ENCODE data around the gene SPEG.

- TF ChIP-seq MYC (CRISPR knock-in tag; IDR thresholded peaks at IDR 0.05; ENCODE audit: borderline replicate concordance) (no peak), MXI1 (IDR thresholded peaks at IDR 0.05; ENCODE audit: borderline replicate concordance, low read depth, low read length) (no peak), ZBTB8A (CRISPR knock-in tag; IDR thresholded peaks at IDR 0.05; ENCODE audit: borderline replicate concordance, low read depth) (no peak), EZH2 (conservative IDR thresholded peaks at IDR 0.05; ENCODE audit: low read depth, low read length) (no peak), TARDBP (CRISPR knock-in tag; IDR thresholded peaks at IDR 0.05) (no peak), TMF1 (CRISPR knock-in tag; IDR thresholded peaks at IDR 0.05; ENCODE audit: low read depth) (no peak), CREB1 (IDR thresholded peaks at IDR 0.05) (no peak), CREB1 (CRISPR knock-in tag; IDR thresholded peaks at IDR 0.05) (no peak), ZNF569 (CRISPR knock-in tag; IDR thresholded peaks at IDR 0.05; ENCODE audit: borderline replicate concordance) (no peak), ZBTB7A (CRISPR knock-in tag; IDR thresholded peaks at IDR 0.05) (no peak)
Measured at GRCh38 chr2:219440388-219441256, 6.0 kb downstream of the SPEG start.
